HepG2 (cell line): Measurements from ENCODE around the gene PIM3. TPM values are rescaled to one million over a fixed set of nuclear protein-coding genes. Genes with fewer than 3 reads are reported as not detected.

Source experiments
- ATAC-seq: fragments of 200-7000 bp; cut with Tn5 transposase; 3 replicates; pipeline ENCODE4 v1.9.1; 2020; ENCODE audit warnings: mild to moderate bottlenecking, moderate library complexity
- BruUV-seq: library from RNA; stranded (reverse); fragments of 400-500 nt; replicated peaks from 2 replicates; lab custom pipeline; 2021; lab: Mats Ljungman, UMichigan
- CTCF ChIA-PET: fragments of 300-600 bp; formaldehyde crosslinking; extraction: SDS; loops from one replicate; lab custom pipeline; 2021; ENCODE audit warnings: low total read pairs, inconsistent platforms, low intra/inter-chr PET ratio; lab: Yijun Ruan, JAX
- POLR2A ChIA-PET: fragments of 350-600 bp; sonication (Branson Sonifier 250); formaldehyde crosslinking; loops from one replicate; lab custom pipeline; 2020; ENCODE audit warnings: antibody characterized with exemption, inconsistent platforms; lab: Yijun Ruan, JAX
- DNase-seq: peaks from one replicate; pipeline ENCODE4 v3.0.0-alpha.2; 2015; ENCODE audit warnings: low spot score
- FAIRE-seq: peaks from 3 replicates; lab custom pipeline; 2011; peaks lifted over from hg19 to GRCh38; lab: Jason Lieb, UNC
- H2AFZ ChIP-seq: one replicate; pipeline ENCODE4 v1.6.1; 2011; ENCODE audit warnings: low read length, inconsistent platforms
- H3K27ac ChIP-seq: fragments of 300-600 bp; 3 replicates; pipeline ENCODE4 v1.8.0; 2011; ENCODE audit warnings: mixed run types, mild to moderate bottlenecking, mixed read lengths, low read length, inconsistent platforms; ENCODE audit not compliant: insufficient read depth; ENCODE audit errors: extremely low read length
- H3K27me3 ChIP-seq, 2 experiments: fragments of 200-600 bp in 1 of 2; 2 replicates in 1 of 2; 3 replicates in 1 of 2; pipeline versions ENCODE4 v1.6.0 to v1.8.0; 2011; ENCODE audit warnings: low read length in 2 of 2, mild to moderate bottlenecking in 2 of 2, moderate library complexity in 2 of 2, inconsistent platforms in 1 of 2; ENCODE audit not compliant: insufficient read depth in 2 of 2, control insufficient read depth in 1 of 2
- H3K36me3 ChIP-seq, 2 experiments: fragments of 200-600 bp in 1 of 2; replicated peaks in 1 of 2; 2 replicates in 1 of 2; 3 replicates in 1 of 2; pipeline versions ENCODE4 v1.5.1 to v1.8.0; 2011; ENCODE audit warnings: low read length in 2 of 2, inconsistent platforms in 1 of 2; ENCODE audit not compliant: insufficient read depth in 2 of 2, control insufficient read depth in 1 of 2
- H3K4me1 ChIP-seq: 2 replicates; pipeline ENCODE4 v1.5.1; 2012; ENCODE audit warnings: low read length, inconsistent platforms; ENCODE audit not compliant: insufficient read depth
- H3K4me2 ChIP-seq: 2 replicates; pipeline ENCODE4 v1.6.0; 2011; ENCODE audit warnings: low read depth, low read length, inconsistent platforms
- H3K4me3 ChIP-seq, 3 experiments: fragments of 200-600 bp in 1 of 3; sonication (generic), shearing (Covaris generic) in 1 of 3; replicated peaks in 1 of 3; 2 replicates each; pipeline ENCODE4 v1.5.1; 2011 to 2016; ENCODE audit warnings: low read length in 3 of 3, inconsistent platforms in 2 of 3, low read depth in 2 of 3, mild to moderate bottlenecking in 2 of 3, control low read depth in 1 of 3, mixed read lengths in 1 of 3; ENCODE audit not compliant: insufficient read depth in 1 of 3
- H3K79me2 ChIP-seq: one replicate; pipeline ENCODE4 v1.6.1; 2011; ENCODE audit warnings: low read length, inconsistent platforms; ENCODE audit not compliant: insufficient read depth
- H3K9ac ChIP-seq: 2 replicates; pipeline ENCODE4 v1.6.0; 2011; ENCODE audit warnings: mild to moderate bottlenecking, low read depth, low read length, inconsistent platforms; ENCODE audit not compliant: insufficient read depth
- H3K9me3 ChIP-seq: 2 replicates; pipeline ENCODE4 v1.5.1; 2012; ENCODE audit warnings: mild to moderate bottlenecking, low read length
- H4K20me1 ChIP-seq: 2 replicates; pipeline ENCODE4 v1.6.0; 2011; ENCODE audit warnings: inconsistent platforms, mild to moderate bottlenecking, low read length, moderate library complexity; ENCODE audit not compliant: insufficient read depth
- ASH2L ChIP-seq: fragments of 300-600, 200-600 bp; sonication (generic); IDR thresholded peaks from 2 replicates; pipeline ENCODE4 v1.7.0; 2017; ENCODE audit warnings: low read depth, mild to moderate bottlenecking, moderate library complexity, mixed read lengths, low read length; ENCODE audit not compliant: insufficient read length
- PATZ1 ChIP-seq: sonication (generic); formaldehyde crosslinking; IDR thresholded peaks from 2 replicates; pipeline ENCODE4 v1.4.0; 2020; ENCODE audit warnings: missing genetic modification reagents
- U2AF2 ChIP-seq: fragments of 200-400 bp; formaldehyde crosslinking; IDR thresholded peaks from 2 replicates; pipeline ENCODE4 v1.6.1; 2017; ENCODE audit warnings: low read depth, mild to moderate bottlenecking, low read length
- UBTF ChIP-seq: sonication (generic); formaldehyde crosslinking; IDR thresholded peaks from 2 replicates; pipeline ENCODE4 v1.4.0; 2020; ENCODE audit warnings: mild to moderate bottlenecking, missing genetic modification reagents
- ZNF326 ChIP-seq: sonication (generic); formaldehyde crosslinking; IDR thresholded peaks from 2 replicates; pipeline ENCODE4 v1.4.0; 2020; ENCODE audit warnings: missing genetic modification reagents, borderline replicate concordance
- ZNF510 ChIP-seq: sonication (generic); formaldehyde crosslinking; IDR thresholded peaks from 2 replicates; pipeline ENCODE4 v1.4.0; 2020; ENCODE audit warnings: low read depth, mild to moderate bottlenecking, missing genetic modification reagents
- ZNF558 ChIP-seq: sonication (generic); formaldehyde crosslinking; IDR thresholded peaks from 2 replicates; pipeline ENCODE4 v1.9.0; 2022; ENCODE audit warnings: mild to moderate bottlenecking, missing genetic modification reagents, borderline replicate concordance
- ZSCAN25 ChIP-seq: sonication (generic); formaldehyde crosslinking; IDR thresholded peaks from 2 replicates; pipeline ENCODE4 v1.8.0; 2022; ENCODE audit warnings: mild to moderate bottlenecking, missing genetic modification reagents
- WGBS: methylation state at CpG from one replicate; pipeline ENCODE4 v1.1.6; 2017; ENCODE audit warnings: low lambda C conversion rate; 5-methylcytosine and 5-hydroxymethylcytosine counted together
- in situ Hi-C: cut with HindIII; loops from 2 replicates; pipeline ENCODE4 v1.10.0; 2017; ENCODE audit warnings: low pct_unique_long_range_greater_than_20kb; ENCODE audit not compliant: extremely low pct_ligation_motif_present
- intact Hi-C: fragments of 100-400 bp; cut with micrococcal nuclease; formaldehyde crosslinking; loops from one replicate; pipeline ENCODE4 v1.10.0; 2022; ENCODE audit not compliant: unreplicated experiment
- polyA plus RNA-seq, 8 experiments: library from polyadenylated mRNA; depleted of rRNA in 3 of 8; stranded (reverse) in 7 of 8; unstranded in 1 of 8; fragments of >200 nt; fragmentation: Illumina TruSeq in 4 of 8; extraction: Trizol in 4 of 8; gene quantifications; 2 replicates each; pipeline versions ENCODE4 v1.2.1 to v1.2.3, GENCODE V29; 2011 to 2016; ENCODE audit warnings: low read depth in 4 of 8, missing spikeins in 1 of 8, mixed read lengths in 1 of 8; ENCODE audit not compliant: insufficient read depth in 1 of 8
- total RNA-seq, 5 experiments: library from RNA; depleted of rRNA; stranded (reverse); fragments of >200 nt; fragmentation: Illumina TruSeq; extraction: Trizol; gene quantifications; 2 replicates each; pipeline ENCODE4 v1.2.3, GENCODE V29; 2016; ENCODE audit warnings: low read depth in 1 of 5
- TF ChIP-seq, protein P1 (sequence below): sonication (generic); formaldehyde crosslinking; IDR thresholded peaks from 2 replicates; pipeline ENCODE4 v1.4.0; 2020; ENCODE audit warnings: mild to moderate bottlenecking, missing genetic modification reagents

The PIM3 gene
- total and polyA plus RNA-seq, 2 of the 13 experiments (the other 11 are each of a cell fraction or from before 2014, with no cell fraction given), result 21.6 to 31.2 TPM

- TF ChIP-seq ASH2L (no peak), ZNF326 (CRISPR knock-in tag) (no peak), U2AF2 (peak; percentile 59; the same call in 1 of the 2 replicates)
These were observed 10.1 kb downstream of the PIM3 start (continued) for GRCh38 chr22:49970528-49971231.

DNA sequence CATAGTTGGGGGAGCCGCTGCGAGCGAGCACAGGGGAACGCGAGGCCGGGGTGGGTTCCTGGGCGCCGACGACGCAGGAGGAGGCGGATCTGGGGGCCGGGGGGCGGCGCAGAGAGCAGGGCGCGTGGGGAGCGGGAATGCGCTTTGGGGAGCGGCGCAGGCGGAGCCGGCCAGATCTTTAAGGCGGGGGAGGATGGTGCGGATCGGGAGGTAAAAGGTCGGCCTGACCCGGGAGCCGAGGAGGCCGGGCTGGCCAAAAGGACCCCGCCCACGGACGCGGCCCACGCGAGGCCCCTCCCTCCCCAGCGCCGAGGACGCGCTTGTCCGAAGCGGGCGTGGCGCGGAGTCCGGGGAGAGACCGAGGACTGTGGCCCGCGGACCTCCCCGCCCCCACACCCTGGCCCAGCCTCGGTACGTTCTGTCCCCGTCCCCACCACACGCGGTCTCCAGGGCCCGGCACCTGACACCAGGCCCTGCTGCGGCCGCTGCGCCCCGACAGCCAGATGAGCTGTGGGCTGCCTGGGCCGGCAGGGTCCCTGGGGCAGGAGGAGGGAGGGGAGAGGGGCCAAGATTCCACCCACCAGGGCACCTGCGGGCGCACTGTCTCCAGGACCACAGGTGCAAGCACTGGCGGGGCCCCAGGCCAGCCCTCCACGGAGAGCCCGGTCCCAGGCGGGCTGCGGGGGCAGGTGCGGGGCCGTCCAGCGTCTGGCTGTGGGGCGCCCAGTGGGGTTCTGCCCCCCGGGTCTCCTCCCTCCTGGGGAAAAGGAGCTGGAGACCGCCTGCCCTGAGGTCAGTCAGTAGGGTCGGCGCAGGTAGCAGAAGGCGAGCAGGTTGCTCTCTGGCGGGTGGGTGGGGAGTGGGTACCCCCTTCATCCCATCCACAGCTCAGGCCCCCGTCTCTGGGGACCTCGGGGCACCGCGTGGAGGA lies 10.9 kb downstream of the PIM3 start:
- intact Hi-C loops, result no loop called here
- H3K4me2 ChIP-seq, result peak overlapping the region; percentile 79
- H3K79me2 ChIP-seq, result no peaks in the 10 kb centered on the region
- TSS peak; percentile 74 for BruUV-seq
- H3K9me3 ChIP-seq, result no peaks in the 10 kb centered on the region
- H3K27ac ChIP-seq, result peak overlapping the region; percentile 57
- peaks cover 69% of the 10 kb centered on the region for H3K4me1 ChIP-seq
- CTCF ChIA-PET, result no interaction called here
- peak overlapping the region; percentile 70 for H3K9ac ChIP-seq
- in situ Hi-C loops, result no loop called here
- FAIRE-seq, result no peak
- H2AFZ ChIP-seq, result no peak overlapping the region
- peak; percentile 16 for ATAC-seq
- POLR2A ChIA-PET, result interaction anchor here (0.9 to 16.4 kb wide), 8 partner anchors 9 to 59 kb away, joined by 3 to 722 read pairs (median 12); partner anchors contain the start of genes ALG12, CRELD2 and PIM3
- H3K4me3 ChIP-seq, result peak overlapping the region; percentile 55 to 71 (median 58)
- H3K27me3 ChIP-seq, result no peaks in the 10 kb centered on the region
- H3K36me3 ChIP-seq, result no peaks in the 10 kb centered on the region
- DNase-seq, result no peak
- H4K20me1 ChIP-seq, result no peaks in the 10 kb centered on the region
- WGBS, result 8% methylated on average over 30 of the region's 81 CpGs
- peak; percentile 75; the same call in 1 of the 2 replicates for TF ChIP-seq UBTF (CRISPR knock-in tag)
- TF ChIP-seq, protein P1, sequence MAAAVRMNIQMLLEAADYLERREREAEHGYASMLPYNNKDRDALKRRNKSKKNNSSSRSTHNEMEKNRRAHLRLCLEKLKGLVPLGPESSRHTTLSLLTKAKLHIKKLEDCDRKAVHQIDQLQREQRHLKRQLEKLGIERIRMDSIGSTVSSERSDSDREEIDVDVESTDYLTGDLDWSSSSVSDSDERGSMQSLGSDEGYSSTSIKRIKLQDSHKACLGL (CRISPR knock-in tag), result no peak; the same call in 1 of the 2 replicates
- 0 out of 2 replicates have a peak, but pooled peaks have one; percentile 18 for TF ChIP-seq ZNF558 (CRISPR knock-in tag)
- no peak for TF ChIP-seq ZNF510 (CRISPR knock-in tag)
- TF ChIP-seq ZSCAN25 (CRISPR knock-in tag), result no peak
- peak; percentile 65 for TF ChIP-seq PATZ1
